ENCODE results near the gene ALKAL2. TPM values are rescaled to one million over a fixed set of nuclear protein-coding genes. Genes with fewer than 3 reads are reported as not detected.

ALKAL2 gene
- total and polyA plus RNA-seq, 10 of the 15 experiments (the other 5 are each of a cell fraction or from before 2014, with no cell fraction given) = 0.11 to 0.29 (median 0.11) TPM; not detected in 7

- TF ChIP-seq ZBTB4 (CRISPR knock-in tag; IDR thresholded peaks at IDR 0.05) (no peak), ZNF592 (IDR thresholded peaks at IDR 0.05) (no peak), YBX1 (IDR thresholded peaks at IDR 0.05) (no peak), USF1 (IDR thresholded peaks at IDR 0.05; ENCODE audit: borderline replicate concordance, extremely low read length, insufficient read depth, low read depth, low read length) (no peak), NR2C1 (IDR thresholded peaks at IDR 0.05) (no peak), EZH2 (IDR thresholded peaks at IDR 0.05; ENCODE audit: borderline replicate concordance, control insufficient read depth, low read depth, low read length) (no peak), MTA3 (IDR thresholded peaks at IDR 0.05; ENCODE audit: borderline replicate concordance, low read length) (no peak), TARDBP (IDR thresholded peaks at IDR 0.05; ENCODE audit: borderline replicate concordance) (no peak), SIN3A (IDR thresholded peaks at IDR 0.05; ENCODE audit: low read depth, low read length) (no peak), PML (IDR thresholded peaks at IDR 0.05; ENCODE audit: low read length) (no peak), CBFB (IDR thresholded peaks at IDR 0.05; ENCODE audit: low read depth) (no peak), PRDM15 (CRISPR knock-in tag; IDR thresholded peaks at IDR 0.05) (no peak), HDGF (IDR thresholded peaks at IDR 0.05) (no peak)
- TF ChIP-seq, protein P1, sequence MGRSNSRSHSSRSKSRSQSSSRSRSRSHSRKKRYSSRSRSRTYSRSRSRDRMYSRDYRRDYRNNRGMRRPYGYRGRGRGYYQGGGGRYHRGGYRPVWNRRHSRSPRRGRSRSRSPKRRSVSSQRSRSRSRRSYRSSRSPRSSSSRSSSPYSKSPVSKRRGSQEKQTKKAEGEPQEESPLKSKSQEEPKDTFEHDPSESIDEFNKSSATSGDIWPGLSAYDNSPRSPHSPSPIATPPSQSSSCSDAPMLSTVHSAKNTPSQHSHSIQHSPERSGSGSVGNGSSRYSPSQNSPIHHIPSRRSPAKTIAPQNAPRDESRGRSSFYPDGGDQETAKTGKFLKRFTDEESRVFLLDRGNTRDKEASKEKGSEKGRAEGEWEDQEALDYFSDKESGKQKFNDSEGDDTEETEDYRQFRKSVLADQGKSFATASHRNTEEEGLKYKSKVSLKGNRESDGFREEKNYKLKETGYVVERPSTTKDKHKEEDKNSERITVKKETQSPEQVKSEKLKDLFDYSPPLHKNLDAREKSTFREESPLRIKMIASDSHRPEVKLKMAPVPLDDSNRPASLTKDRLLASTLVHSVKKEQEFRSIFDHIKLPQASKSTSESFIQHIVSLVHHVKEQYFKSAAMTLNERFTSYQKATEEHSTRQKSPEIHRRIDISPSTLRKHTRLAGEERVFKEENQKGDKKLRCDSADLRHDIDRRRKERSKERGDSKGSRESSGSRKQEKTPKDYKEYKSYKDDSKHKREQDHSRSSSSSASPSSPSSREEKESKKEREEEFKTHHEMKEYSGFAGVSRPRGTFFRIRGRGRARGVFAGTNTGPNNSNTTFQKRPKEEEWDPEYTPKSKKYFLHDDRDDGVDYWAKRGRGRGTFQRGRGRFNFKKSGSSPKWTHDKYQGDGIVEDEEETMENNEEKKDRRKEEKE (IDR thresholded peaks at IDR 0.05) = no peak
Observed at GRCh38 chr2:263774-264492, 24.0 kb downstream of the ALKAL2 start, which contains the start of gene SH3YL1 (continued).

Measured in GM12878 (cell line).